Measurements from ENCODE around the gene TXNRD3.

DNA sequence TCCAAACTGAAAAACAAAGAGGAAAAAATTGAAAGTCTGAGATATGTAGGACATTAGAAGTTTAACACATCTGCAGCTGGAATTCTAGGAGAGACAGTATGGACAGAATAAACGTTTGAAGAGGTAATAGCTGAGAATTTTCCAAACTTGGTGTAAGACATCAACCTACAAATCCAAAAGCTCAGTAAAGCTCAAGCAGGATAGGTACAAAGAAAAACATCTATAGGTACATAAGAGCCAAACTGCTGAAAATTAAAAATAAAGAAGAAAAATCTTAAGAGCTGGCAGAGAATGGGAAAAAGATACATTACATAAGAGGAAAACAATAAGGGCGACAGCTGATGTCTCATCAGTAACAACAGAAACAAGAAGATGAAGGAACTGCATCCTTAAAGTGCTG lies 73.4 kb downstream of the TXNRD3 start:
- TF ChIP-seq, protein P1, sequence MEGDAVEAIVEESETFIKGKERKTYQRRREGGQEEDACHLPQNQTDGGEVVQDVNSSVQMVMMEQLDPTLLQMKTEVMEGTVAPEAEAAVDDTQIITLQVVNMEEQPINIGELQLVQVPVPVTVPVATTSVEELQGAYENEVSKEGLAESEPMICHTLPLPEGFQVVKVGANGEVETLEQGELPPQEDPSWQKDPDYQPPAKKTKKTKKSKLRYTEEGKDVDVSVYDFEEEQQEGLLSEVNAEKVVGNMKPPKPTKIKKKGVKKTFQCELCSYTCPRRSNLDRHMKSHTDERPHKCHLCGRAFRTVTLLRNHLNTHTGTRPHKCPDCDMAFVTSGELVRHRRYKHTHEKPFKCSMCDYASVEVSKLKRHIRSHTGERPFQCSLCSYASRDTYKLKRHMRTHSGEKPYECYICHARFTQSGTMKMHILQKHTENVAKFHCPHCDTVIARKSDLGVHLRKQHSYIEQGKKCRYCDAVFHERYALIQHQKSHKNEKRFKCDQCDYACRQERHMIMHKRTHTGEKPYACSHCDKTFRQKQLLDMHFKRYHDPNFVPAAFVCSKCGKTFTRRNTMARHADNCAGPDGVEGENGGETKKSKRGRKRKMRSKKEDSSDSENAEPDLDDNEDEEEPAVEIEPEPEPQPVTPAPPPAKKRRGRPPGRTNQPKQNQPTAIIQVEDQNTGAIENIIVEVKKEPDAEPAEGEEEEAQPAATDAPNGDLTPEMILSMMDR (IDR thresholded peaks at IDR 0.05; ENCODE audit: low read depth, low read length, poor library complexity, severe bottlenecking), result no peak
- no peak for TF ChIP-seq EZH2phosphoT487 (IDR thresholded peaks at IDR 0.05; ENCODE audit: borderline replicate concordance, low read length)

All from DOHH2 (cell line).